ENCODE measurements around the gene RGMA.

Gene RGMA

GRCh38 chr15:93019090-93019489 is 69.9 kb downstream of the RGMA start:
- DNase-seq (ENCODE audit: low read depth, low spot score), result no peak

- DNase-seq (ENCODE audit: low read depth, low spot score), result no peak
These were observed 70.4 kb downstream of the RGMA start for GRCh38 chr15:93018574-93018973.

GRCh38 chr15:93017526-93017925 is 71.5 kb downstream of the RGMA start:
- no peak for DNase-seq (ENCODE audit: low read depth, low spot score)

GRCh38 chr15:93012786-93013185 is 76.2 kb downstream of the RGMA start:
- no peak for DNase-seq (ENCODE audit: low read depth, low spot score)

- no peak for DNase-seq (ENCODE audit: low read depth, low spot score)
These were observed 81.0 kb downstream of the RGMA start for GRCh38 chr15:93007994-93008393.

GRCh38 chr15:93005133-93005532 is 83.9 kb downstream of the RGMA start:
- no peak for DNase-seq (ENCODE audit: low read depth, low spot score)

GRCh38 chr15:93001881-93002280 is 87.1 kb downstream of the RGMA start:
- no peak for DNase-seq (ENCODE audit: low read depth, low spot score)

- DNase-seq (ENCODE audit: low read depth, low spot score), result no peak
These were observed 87.9 kb downstream of the RGMA start for GRCh38 chr15:93001156-93001555.

GRCh38 chr15:92997821-92998220 is 91.2 kb downstream of the RGMA start:
- DNase-seq (ENCODE audit: low read depth, low spot score), result no peak

GRCh38 chr15:92992720-92993119 is 96.3 kb downstream of the RGMA start:
- no peak for DNase-seq (ENCODE audit: low read depth, low spot score)

- DNase-seq (ENCODE audit: low read depth, low spot score), result no peak
These were observed 99.0 kb downstream of the RGMA start for GRCh38 chr15:92990031-92990430.

- no peak for DNase-seq (ENCODE audit: low read depth, low spot score)
These were observed 99.5 kb downstream of the RGMA start for GRCh38 chr15:92989470-92989869.
